Activated CD4-positive, alpha-beta T cell treated with anti-CD3 and anti-CD28 coated beads, Interleukin-10, Interleukin-2, amounts not matched to agents 100 ng/mL and 50 ng/mL, durations not matched to agents 16 hours and 8 hours (primary cell): Measurements from ENCODE around the gene PITPNC1.
"Not testable (repeated sequence)": the region's sequence is repeated elsewhere in the genome, so short reads cannot be mapped to it uniquely, and the experiment has no call there.

Experiments
- DNase-seq: peaks from one replicate; pipeline ENCODE4 v3.0.0-alpha.2; 2020

Gene PITPNC1

GRCh38 chr17:67376737-67377487 is at the start of gene PITPNC1:
Gene PITPNC1 (plus strand): TSS chr17:67377281.
- DNase-seq: peak; percentile 92

GRCh38 chr17:67328026-67328425 is 49.1 kb upstream of the PITPNC1 start:
- DNase-seq: no peak

GRCh38 chr17:67331381-67332161 is 45.5 kb upstream of the PITPNC1 start:
- not testable (repeated sequence) for DNase-seq

- DNase-seq: not testable (repeated sequence)
These were observed 44.9 kb upstream of the PITPNC1 start for GRCh38 chr17:67332162-67332508.

GRCh38 chr17:67335245-67335835 is 41.7 kb upstream of the PITPNC1 start:
- DNase-seq: no peak

- no peak for DNase-seq
These were observed 40.2 kb upstream of the PITPNC1 start for GRCh38 chr17:67336859-67337258.

- not testable (repeated sequence) for DNase-seq
These were observed 38.7 kb upstream of the PITPNC1 start for GRCh38 chr17:67338353-67338752.

GRCh38 chr17:67343237-67343636 is 33.8 kb upstream of the PITPNC1 start:
- no peak for DNase-seq

- DNase-seq: no peak
These were observed 29.3 kb upstream of the PITPNC1 start for GRCh38 chr17:67347826-67348225.

- DNase-seq: no peak
These were observed 27.7 kb upstream of the PITPNC1 start for GRCh38 chr17:67349420-67349819.

- DNase-seq: no peak
These were observed 23.9 kb upstream of the PITPNC1 start for GRCh38 chr17:67353161-67353560.

- DNase-seq: no peak
These were observed 23.0 kb upstream of the PITPNC1 start for GRCh38 chr17:67353929-67354574.

- peak; percentile 32 for DNase-seq
These were observed 18.5 kb upstream of the PITPNC1 start for GRCh38 chr17:67358612-67359011.

- peak; percentile 80 for DNase-seq
These were observed 16.9 kb upstream of the PITPNC1 start for GRCh38 chr17:67359960-67360791.

- DNase-seq: no peak
These were observed 16.2 kb upstream of the PITPNC1 start for GRCh38 chr17:67360880-67361279.

- peak; percentile 63 for DNase-seq
These were observed 14.9 kb upstream of the PITPNC1 start for GRCh38 chr17:67362173-67362572.

GRCh38 chr17:67364847-67365737 is 12.0 kb upstream of the PITPNC1 start:
- no peak for DNase-seq

- peak; percentile 72 for DNase-seq
These were observed 11.3 kb upstream of the PITPNC1 start for GRCh38 chr17:67365738-67366192.

- peak; percentile 96 for DNase-seq
These were observed 10.6 kb upstream of the PITPNC1 start, which contains the start of gene PSMD12 for GRCh38 chr17:67366193-67367157. Gene PSMD12 (minus strand): TSS chr17:67366577. CDS start chr17:67366519, 58 bp downstream.

- DNase-seq: no peak
These were observed 7.4 kb upstream of the PITPNC1 start for GRCh38 chr17:67369676-67370075.
